Activated T-cell treated with anti-CD3 and anti-CD28 coated beads, Interleukin-2, amount 50 U/mL, for 24 hours (primary cell): Measurements from ENCODE around the gene DTHD1.

Experiments used
- DNase-seq: peaks from one replicate; pipeline ENCODE4 v3.0.0-alpha.2; 2020
- H3K27ac Mint-ChIP-seq: 2 replicates; pipeline ENCODE4 v1.8.0; 2020; ENCODE audit warnings: mild to moderate bottlenecking, mixed read lengths
- H3K27me3 Mint-ChIP-seq: 2 replicates; pipeline ENCODE4 v1.8.0; 2020; ENCODE audit warnings: mixed read lengths
- H3K36me3 Mint-ChIP-seq: 2 replicates; pipeline ENCODE4 v1.8.0; 2020; ENCODE audit warnings: low read depth, mixed read lengths
- H3K4me1 Mint-ChIP-seq: 2 replicates; pipeline ENCODE4 v1.8.0; 2020; ENCODE audit warnings: low read depth, mixed read lengths
- H3K4me3 Mint-ChIP-seq: 2 replicates; pipeline ENCODE4 v1.8.0; 2020; ENCODE audit warnings: mild to moderate bottlenecking, moderate library complexity, mixed read lengths
- H3K9me3 Mint-ChIP-seq: 2 replicates; pipeline ENCODE4 v1.8.0; 2020; ENCODE audit warnings: mixed read lengths

Gene DTHD1

DNA sequence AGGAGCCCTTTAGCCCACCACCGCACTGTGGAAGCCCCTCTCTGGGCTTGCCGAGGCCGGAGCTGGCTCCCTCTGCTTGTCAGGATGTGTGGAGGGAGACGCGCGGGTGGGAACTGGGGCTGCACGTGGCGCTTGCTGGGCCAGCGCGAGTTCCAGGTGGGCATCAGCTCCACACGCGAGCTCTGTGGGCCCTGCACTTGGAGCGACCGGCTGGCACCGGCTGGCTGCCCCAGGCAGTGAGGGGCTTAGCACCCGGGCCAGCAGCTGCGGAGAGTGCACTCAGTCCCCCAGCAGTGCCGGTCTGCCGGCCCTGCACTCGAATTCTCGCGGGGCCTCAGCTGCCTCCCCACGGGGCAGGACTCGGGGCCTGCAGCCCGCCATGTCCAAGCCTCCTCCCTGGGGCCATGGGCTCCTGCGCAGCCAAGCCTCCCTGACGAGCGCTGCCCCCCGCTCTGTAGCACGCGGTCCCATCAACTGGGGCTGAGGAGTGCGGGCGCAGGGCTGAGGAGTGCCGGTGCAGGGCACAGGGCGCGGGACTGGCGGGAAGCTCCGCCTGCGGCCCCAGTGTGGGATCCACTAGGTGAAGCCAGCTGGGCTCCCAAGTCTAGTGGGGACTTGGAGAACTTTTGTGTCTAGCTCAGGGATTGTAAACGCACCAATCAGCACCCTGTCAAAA, 93.6 kb downstream of the DTHD1 start:
- Mint-ChIP-seq H3K9me3 (peaks cover 13% of the 10 kb centered on the region), H3K4me1 (no peaks in the 10 kb centered on the region), H3K27me3 (no peaks in the 10 kb centered on the region), H3K4me3 (no peak overlapping the region), H3K27ac (no peak overlapping the region), H3K36me3 (peaks cover 2% of the 10 kb centered on the region)
- DNase-seq: no peak

DNA sequence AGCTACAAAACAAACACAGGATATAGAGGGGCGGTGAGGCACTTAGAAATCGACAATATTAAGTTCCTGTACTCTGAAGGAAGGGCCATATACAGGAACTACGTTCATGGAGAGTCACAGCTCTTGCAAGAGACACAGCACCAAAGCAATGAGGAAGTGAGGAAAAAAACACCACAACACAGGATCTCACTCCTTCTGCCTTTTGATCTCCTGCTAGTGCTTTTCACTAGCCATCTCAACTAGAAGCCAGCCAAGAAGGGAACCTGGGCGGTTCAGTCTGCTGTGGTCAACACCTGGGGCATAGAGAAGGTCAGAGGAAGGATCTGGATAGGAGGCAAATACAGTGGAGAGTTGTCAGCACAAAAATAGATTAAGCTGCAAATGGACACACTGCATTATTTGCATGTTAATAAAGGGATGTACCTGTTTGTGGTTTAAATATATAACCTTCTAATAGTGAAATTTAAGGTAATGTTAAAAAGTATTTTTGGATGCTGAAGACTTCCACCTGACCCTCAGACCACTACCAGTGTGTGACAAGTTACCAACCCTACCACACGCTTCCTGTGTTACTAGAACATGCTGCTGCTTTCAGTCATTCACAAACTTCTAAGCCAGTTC, 104.6 kb downstream of the DTHD1 start:
- peaks cover 22% of the 10 kb centered on the region for H3K4me1 Mint-ChIP-seq
- H3K27ac Mint-ChIP-seq: peak overlapping the region; percentile 78
- no peaks in the 10 kb centered on the region for H3K9me3 Mint-ChIP-seq
- H3K27me3 Mint-ChIP-seq: no peaks in the 10 kb centered on the region
- no peak overlapping the region for H3K4me3 Mint-ChIP-seq
- no peaks in the 10 kb centered on the region for H3K36me3 Mint-ChIP-seq
- DNase-seq: no peak

DNA sequence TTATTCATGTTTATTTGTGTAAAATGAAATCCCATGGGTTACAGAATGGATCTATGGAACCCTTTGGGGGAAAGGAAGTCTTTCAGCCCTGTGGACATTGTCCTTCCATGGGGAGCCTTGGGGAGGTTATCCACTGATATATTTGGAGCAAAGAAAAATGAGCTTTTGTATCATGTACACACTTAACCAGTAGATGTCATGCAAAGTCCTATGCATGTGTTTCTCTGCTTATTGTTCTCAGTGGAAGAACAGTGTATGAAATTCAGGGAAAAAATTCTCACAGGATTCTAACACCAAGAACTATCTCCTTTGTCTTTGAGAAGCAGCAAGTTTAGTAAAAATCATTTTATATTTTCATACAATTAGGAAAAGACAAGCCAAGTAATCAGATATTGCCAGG, 105.3 kb downstream of the DTHD1 start:
- no peaks in the 10 kb centered on the region for H3K36me3 Mint-ChIP-seq
- DNase-seq: no peak
- H3K27ac Mint-ChIP-seq: peak overlapping the region; percentile 73
- H3K27me3 Mint-ChIP-seq: no peaks in the 10 kb centered on the region
- no peaks in the 10 kb centered on the region for H3K9me3 Mint-ChIP-seq
- H3K4me3 Mint-ChIP-seq: no peak overlapping the region
- peaks cover 22% of the 10 kb centered on the region for H3K4me1 Mint-ChIP-seq

DNA sequence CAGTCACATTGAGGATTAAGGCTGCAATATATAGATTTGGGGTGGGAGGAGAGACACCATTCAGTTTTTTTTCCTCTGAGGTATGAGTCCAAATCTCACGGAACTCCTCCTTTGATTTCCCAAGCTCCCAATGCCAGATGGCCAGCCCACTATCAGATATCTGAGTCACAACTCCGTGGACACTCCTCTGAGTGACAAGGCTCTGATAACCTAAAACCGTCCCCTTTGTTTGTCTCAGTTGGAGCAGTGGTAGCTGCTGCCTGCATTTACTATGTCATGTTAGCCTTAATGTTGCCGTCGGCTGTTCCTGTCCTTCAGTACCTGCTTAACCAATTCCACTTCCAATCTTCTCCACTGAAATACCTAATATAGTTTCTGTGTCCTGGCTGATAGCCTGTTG, 107.3 kb downstream of the DTHD1 start:
- H3K36me3 Mint-ChIP-seq: no peaks in the 10 kb centered on the region
- H3K4me3 Mint-ChIP-seq: no peak overlapping the region
- H3K9me3 Mint-ChIP-seq: no peaks in the 10 kb centered on the region

DNA sequence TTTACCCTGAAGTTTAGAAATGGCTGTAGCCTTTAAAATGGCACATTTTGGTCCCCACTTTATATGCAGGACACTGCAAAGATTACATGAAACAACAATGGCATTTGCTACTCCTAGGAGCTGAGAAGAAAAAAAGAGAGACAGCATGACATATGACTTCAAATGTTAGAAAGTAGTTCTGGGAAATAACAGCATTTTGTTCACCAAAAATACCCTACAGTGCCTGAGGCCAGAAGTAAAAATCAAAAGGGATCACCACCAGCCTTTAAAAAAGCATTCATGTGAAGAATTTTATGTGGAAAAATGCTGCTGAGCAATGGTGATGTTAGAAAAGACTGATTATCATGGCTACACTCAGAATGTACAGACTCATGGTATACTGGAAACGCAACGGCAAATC, 110.0 kb downstream of the DTHD1 start:
- H3K27ac Mint-ChIP-seq: no peak overlapping the region

More for the DNA sequence above, 107.3 kb downstream of the DTHD1 start:
- Mint-ChIP-seq H3K27ac (no peak overlapping the region), H3K27me3 (no peaks in the 10 kb centered on the region), H3K4me1 (peaks cover 36% of the 10 kb centered on the region)
- no peak for DNase-seq

DNA sequence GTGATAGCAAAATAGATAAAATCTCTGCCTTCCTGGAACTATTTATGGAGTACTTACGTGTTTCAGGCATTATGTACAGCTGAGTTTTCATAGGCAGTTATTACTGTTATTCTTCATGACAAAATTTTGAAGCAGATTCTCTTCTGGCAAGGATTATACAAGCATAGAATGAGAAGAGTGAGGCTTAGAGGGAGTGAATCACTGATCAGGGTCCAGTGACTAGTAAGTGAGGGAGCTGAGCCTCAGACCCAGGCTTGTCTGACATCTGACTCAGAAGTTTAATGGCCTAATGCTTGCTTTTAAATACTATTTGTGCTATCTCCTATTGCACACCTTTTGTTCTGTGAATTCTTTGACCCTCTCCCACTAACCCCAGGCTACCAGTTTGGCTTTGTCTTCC, 110.6 kb downstream of the DTHD1 start:
- Mint-ChIP-seq H3K4me3 (no peak overlapping the region), H3K4me1 (peaks cover 35% of the 10 kb centered on the region), H3K9me3 (no peaks in the 10 kb centered on the region), H3K27me3 (no peaks in the 10 kb centered on the region), H3K27ac (no peak overlapping the region), H3K36me3 (no peaks in the 10 kb centered on the region)
- DNase-seq: no peak

More for the DNA sequence above, 110.0 kb downstream of the DTHD1 start:
- no peaks in the 10 kb centered on the region for H3K36me3 Mint-ChIP-seq
- no peak overlapping the region for H3K4me3 Mint-ChIP-seq
- no peak for DNase-seq
- H3K4me1 Mint-ChIP-seq: peaks cover 39% of the 10 kb centered on the region
- no peaks in the 10 kb centered on the region for H3K27me3 Mint-ChIP-seq
- H3K9me3 Mint-ChIP-seq: no peaks in the 10 kb centered on the region

DNA sequence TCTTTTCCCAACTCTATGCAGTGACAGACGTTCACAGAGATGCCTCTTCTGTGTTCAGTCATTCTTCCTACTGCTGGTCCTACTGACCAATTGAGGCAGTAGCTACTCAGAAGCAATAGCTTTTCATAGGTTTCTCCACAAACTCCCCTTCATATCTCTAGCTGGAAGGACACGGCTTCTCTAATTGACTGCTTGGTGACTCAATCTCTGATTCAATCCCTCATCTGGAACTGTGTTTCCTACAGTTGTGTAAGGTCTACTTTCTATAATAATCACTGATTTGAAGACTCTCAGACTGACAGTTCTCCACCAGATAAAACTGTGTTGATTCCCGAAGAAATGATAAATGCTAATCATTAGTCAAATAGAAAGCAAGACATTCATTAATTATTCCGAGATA, 111.5 kb downstream of the DTHD1 start:
- H3K4me3 Mint-ChIP-seq: no peak overlapping the region
- H3K9me3 Mint-ChIP-seq: no peaks in the 10 kb centered on the region
- no peak overlapping the region for H3K27ac Mint-ChIP-seq
- no peak for DNase-seq
- H3K36me3 Mint-ChIP-seq: no peaks in the 10 kb centered on the region
- H3K4me1 Mint-ChIP-seq: peaks cover 31% of the 10 kb centered on the region
- H3K27me3 Mint-ChIP-seq: no peaks in the 10 kb centered on the region
